Neutrophil (primary cell): ENCODE results near the gene TP63.
"Not testable (repeated sequence)": the region's sequence is repeated elsewhere in the genome, so short reads cannot be mapped to it uniquely, and the experiment has no call there.

Source experiments
- H3K27ac ChIP-seq: fragments of 200-600 bp; sonication (generic); 2 replicates; pipeline ENCODE4 v1.5.1; 2016; ENCODE audit warnings: mild to moderate bottlenecking, moderate library complexity
- H3K27me3 ChIP-seq: fragments of 200-600 bp; sonication (generic); 2 replicates; pipeline ENCODE4 v1.6.0; 2016; ENCODE audit warnings: mild to moderate bottlenecking
- H3K36me3 ChIP-seq: fragments of 200-600 bp; sonication (generic); 2 replicates; pipeline ENCODE4 v1.5.1; 2017
- H3K4me1 ChIP-seq, 2 experiments: fragments of 200-600 bp in 1 of 2; sonication (generic) in 1 of 2; 1 replicate in 1 of 2; 2 replicates in 1 of 2; pipeline versions ENCODE4 v1.5.1 to v1.6.1; 2013 to 2016; ENCODE audit warnings: low read depth in 1 of 2, low read length in 1 of 2, mild to moderate bottlenecking in 1 of 2, moderate library complexity in 1 of 2; ENCODE audit not compliant: control insufficient read depth in 1 of 2, insufficient read depth in 1 of 2
- H3K4me3 ChIP-seq, 2 experiments: fragments of 200-600 bp in 1 of 2; sonication (generic) in 1 of 2; 1 replicate in 1 of 2; 2 replicates in 1 of 2; pipeline ENCODE4 v1.5.1; 2013 to 2016; ENCODE audit warnings: low read depth in 1 of 2, low read length in 1 of 2, mild to moderate bottlenecking in 1 of 2, moderate library complexity in 1 of 2
- H3K9me3 ChIP-seq: fragments of 200-600 bp; sonication (generic); 2 replicates; pipeline ENCODE4 v1.5.1; 2016
- CTCF ChIP-seq: fragments of 200-600 bp; sonication (generic); IDR thresholded peaks from 2 replicates; pipeline ENCODE4 v1.5.1; 2016; ENCODE audit warnings: antibody characterized with exemption

TP63 gene

GRCh38 chr3:189588475-189589178 lies 42.6 kb upstream of the TP63 start:
- no peak for TF ChIP-seq CTCF
- H3K4me3 ChIP-seq, result no peak overlapping the region
- H3K9me3 ChIP-seq, result no peaks in the 10 kb centered on the region
- no peaks in the 10 kb centered on the region for H3K27me3 ChIP-seq
- peaks cover 0 to 4% of the 10 kb centered on the region in 2 experiments for H3K4me1 ChIP-seq
- H3K36me3 ChIP-seq, result no peaks in the 10 kb centered on the region
- H3K27ac ChIP-seq, result no peak overlapping the region

- Histone ChIP-seq H3K27me3 (no peaks in the 10 kb centered on the region), H3K9me3 (no peaks in the 10 kb centered on the region), H3K4me1 (peaks cover 0 to 4% of the 10 kb centered on the region in 2 experiments), H3K27ac (no peak overlapping the region), H3K36me3 (no peaks in the 10 kb centered on the region), H3K4me3 (no peak overlapping the region)
- TF ChIP-seq CTCF, result no peak
Observed at GRCh38 chr3:189589179-189589569, 42.0 kb upstream of the TP63 start.

GRCh38 chr3:189590223-189590622 lies 41.0 kb upstream of the TP63 start:
- Histone ChIP-seq H3K4me3 (no peak overlapping the region), H3K4me1 (no peaks in the 10 kb centered on the region), H3K27ac (no peak overlapping the region), H3K36me3 (no peaks in the 10 kb centered on the region), H3K9me3 (no peaks in the 10 kb centered on the region), H3K27me3 (no peaks in the 10 kb centered on the region)
- TF ChIP-seq CTCF, result no peak

- Histone ChIP-seq H3K27me3 (no peaks in the 10 kb centered on the region), H3K9me3 (no peaks in the 10 kb centered on the region), H3K4me3 (no peak overlapping the region), H3K27ac (no peak overlapping the region), H3K4me1 (no peaks in the 10 kb centered on the region), H3K36me3 (no peaks in the 10 kb centered on the region)
- TF ChIP-seq CTCF, result no peak
Observed at GRCh38 chr3:189593581-189593980, 37.6 kb upstream of the TP63 start.

GRCh38 chr3:189596078-189596979 lies 34.9 kb upstream of the TP63 start:
- not testable (repeated sequence) for H3K27me3 ChIP-seq, H3K4me3 ChIP-seq, H3K36me3 ChIP-seq, H3K27ac ChIP-seq, H3K4me1 ChIP-seq, H3K9me3 ChIP-seq

- H3K36me3 ChIP-seq, result no peaks in the 10 kb centered on the region
- H3K27me3 ChIP-seq, result no peaks in the 10 kb centered on the region
- H3K4me3 ChIP-seq, result no peak overlapping the region
- H3K9me3 ChIP-seq, result no peaks in the 10 kb centered on the region
- H3K27ac ChIP-seq, result no peak overlapping the region
- no peak for TF ChIP-seq CTCF
- H3K4me1 ChIP-seq, result no peaks in the 10 kb centered on the region
Observed at GRCh38 chr3:189597918-189598317, 33.3 kb upstream of the TP63 start.
